Measurements from ENCODE around the gene PARP14. TPM values are rescaled to one million over a fixed set of nuclear protein-coding genes. Genes with fewer than 3 reads are reported as not detected.

PARP14 gene
- total RNA-seq, 1 donor from 2014 or later: 20.7 TPM

GRCh38 chr3:122760453-122761271 lies 80.0 kb downstream of the PARP14 start:
- no peak for DNase-seq (ENCODE audit: extremely low spot score, unreplicated experiment)
- Mint-ChIP-seq H3K36me3 (peaks cover 9% of the 10 kb centered on the region), H3K9me3 (no peaks in the 10 kb centered on the region), H3K4me1 (ENCODE audit: unreplicated experiment) (peaks cover 6% of the 10 kb centered on the region), H3K27ac (peak overlapping the region; percentile 87), H3K27me3 (no peaks in the 10 kb centered on the region), H3K4me3 (no peak overlapping the region)
- TF ChIP-seq CTCF (conservative IDR thresholded peaks at IDR 0.05): no peak

GRCh38 chr3:122766430-122766829 lies 85.8 kb downstream of the PARP14 start:
- Mint-ChIP-seq H3K9me3 (no peaks in the 10 kb centered on the region), H3K27ac (no peak overlapping the region), H3K36me3 (peaks cover 8% of the 10 kb centered on the region)

GRCh38 chr3:122767540-122768372 lies 87.1 kb downstream of the PARP14 start:
- Mint-ChIP-seq H3K9me3 (no peaks in the 10 kb centered on the region), H3K36me3 (peaks cover 8% of the 10 kb centered on the region), H3K27ac (no peak overlapping the region), H3K27me3 (no peaks in the 10 kb centered on the region), H3K4me3 (no peak overlapping the region), H3K4me1 (ENCODE audit: unreplicated experiment) (no peaks in the 10 kb centered on the region)
- TF ChIP-seq CTCF (conservative IDR thresholded peaks at IDR 0.05): no peak
- DNase-seq (ENCODE audit: extremely low spot score, unreplicated experiment): no peak

More at GRCh38 chr3:122766430-122766829, 85.8 kb downstream of the PARP14 start:
- no peak for DNase-seq (ENCODE audit: extremely low spot score, unreplicated experiment)
- Mint-ChIP-seq H3K4me1 (ENCODE audit: unreplicated experiment) (no peaks in the 10 kb centered on the region), H3K27me3 (no peaks in the 10 kb centered on the region), H3K4me3 (no peak overlapping the region)
- TF ChIP-seq CTCF (conservative IDR thresholded peaks at IDR 0.05): no peak

GRCh38 chr3:122770521-122771202 lies 90.0 kb downstream of the PARP14 start:
- no peak overlapping the region for H3K27ac Mint-ChIP-seq
- no peaks in the 10 kb centered on the region for H3K27me3 Mint-ChIP-seq
- no peak for TF ChIP-seq CTCF (conservative IDR thresholded peaks at IDR 0.05)

GRCh38 chr3:122772827-122773226 lies 92.2 kb downstream of the PARP14 start:
- H3K27ac Mint-ChIP-seq: no peak overlapping the region
- H3K36me3 Mint-ChIP-seq: peaks cover 10% of the 10 kb centered on the region
- H3K4me3 Mint-ChIP-seq: no peak overlapping the region
- DNase-seq (ENCODE audit: extremely low spot score, unreplicated experiment): no peak
- no peak for TF ChIP-seq CTCF (conservative IDR thresholded peaks at IDR 0.05)
- H3K9me3 Mint-ChIP-seq: no peaks in the 10 kb centered on the region
- H3K27me3 Mint-ChIP-seq: no peaks in the 10 kb centered on the region
- no peaks in the 10 kb centered on the region for H3K4me1 Mint-ChIP-seq (ENCODE audit: unreplicated experiment)

More at GRCh38 chr3:122770521-122771202, 90.0 kb downstream of the PARP14 start:
- Mint-ChIP-seq H3K36me3 (peaks cover 10% of the 10 kb centered on the region), H3K4me3 (no peak overlapping the region), H3K9me3 (no peaks in the 10 kb centered on the region), H3K4me1 (ENCODE audit: unreplicated experiment) (no peaks in the 10 kb centered on the region)
- no peak for DNase-seq (ENCODE audit: extremely low spot score, unreplicated experiment)
